ENCODE results near the gene NR6A1. TPM values are rescaled to one million over a fixed set of nuclear protein-coding genes. Genes with fewer than 3 reads are reported as not detected.

The NR6A1 gene
- total and polyA plus RNA-seq, 2 of the 8 experiments (the other 6 are each of a cell fraction or from before 2014, with no cell fraction given) = 93.2 to 237 TPM

GRCh38 chr9:124512806-124513204, 258.3 kb downstream of the NR6A1 start:
- Histone ChIP-seq H3K9me3 (ENCODE audit: insufficient read depth in 2 of 2, low read depth in 1 of 2, low read length in 1 of 2) (no peaks in the 10 kb centered on the region), H4K5ac (ENCODE audit: insufficient read length, low read depth, low read length) (no peak overlapping the region), H4K20me1 (replicated peaks in 1 of 2; ENCODE audit: control insufficient read depth in 1 of 2, insufficient read depth in 2 of 2, low read length in 2 of 2) (no peaks in the 10 kb centered on the region), H2AFZ (ENCODE audit: low read length) (no peak overlapping the region), H2BK120ac (replicated peaks; ENCODE audit: low read depth, low read length) (no peak overlapping the region), H3K79me2 (ENCODE audit: control insufficient read depth in 1 of 2, insufficient read depth in 2 of 2, low read length in 2 of 2) (no peaks in the 10 kb centered on the region), H3K4me3 (ENCODE audit: extremely low read depth in 1 of 4, insufficient read depth in 2 of 4, low read depth in 3 of 4, low read length in 4 of 4) (no peak overlapping the region), H3K23ac (ENCODE audit: insufficient read length) (no peak overlapping the region), H3K4ac (replicated peaks; ENCODE audit: insufficient read length, low read depth, low read length) (no peak overlapping the region), H2BK15ac (ENCODE audit: low read length) (no peak overlapping the region), H3K79me1 (ENCODE audit: low read depth, low read length) (no peaks in the 10 kb centered on the region), H3K27ac (ENCODE audit: low read depth, low read length) (no peak overlapping the region), H2BK12ac (ENCODE audit: low read depth, low read length) (no peak overlapping the region), H4K91ac (replicated peaks; ENCODE audit: insufficient read length, low read length) (no peak overlapping the region), H2BK20ac (ENCODE audit: low read length) (no peak overlapping the region), H3K23me2 (ENCODE audit: low read depth, low read length) (no peaks in the 10 kb centered on the region), H3K14ac (ENCODE audit: insufficient read length) (no peak overlapping the region), H2BK5ac (ENCODE audit: low read depth, low read length) (no peak overlapping the region), H3K27me3 (replicated peaks in 1 of 4; ENCODE audit: control insufficient read depth in 3 of 4, extremely low read depth in 1 of 4, insufficient read depth in 3 of 4, low read length in 3 of 4) (no peaks in the 10 kb centered on the region), H3K36me3 (ENCODE audit: control insufficient read depth in 2 of 4, insufficient read depth in 4 of 4, low read length in 3 of 4) (no peaks in the 10 kb centered on the region), H3K18ac (ENCODE audit: extremely low read depth, low read length) (no peak overlapping the region), H2AK5ac (ENCODE audit: low read depth, low read length) (no peak overlapping the region), H3K4me1 (replicated peaks in 1 of 4; ENCODE audit: control insufficient read depth in 3 of 4, insufficient read depth in 4 of 4, low read length in 3 of 4) (peaks cover 0 to 18% (median 4%) of the 10 kb centered on the region in 4 experiments; a peak in 5 of 7 replicates), H3K56ac (replicated peaks; ENCODE audit: insufficient read length, low read depth, low read length) (no peak overlapping the region), H3K9ac (replicated peaks in 1 of 4; ENCODE audit: extremely low read depth in 1 of 4, low read depth in 3 of 4, low read length in 3 of 4) (0 out of 7 replicates have a peak overlapping the region, but pooled peaks of 1 of the 4 experiments have one; percentile 25), H4K8ac (ENCODE audit: extremely low read depth, insufficient read depth, low read length) (peak overlapping the region; percentile 62; the same call in 1 of the 2 replicates), H3K4me2 (ENCODE audit: insufficient read depth in 1 of 2, low read depth in 2 of 2, low read length in 2 of 2) (no peak overlapping the region)
- WGBS, 2 experiments (ENCODE audit: extremely low coverage in 1 of 2, insufficient coverage in 1 of 2, insufficient read length in 1 of 2, insufficient replicate concordance in 2 of 2, low coverage in 1 of 2, low lambda C conversion rate in 2 of 2, missing lambda C conversion rate in 1 of 2) = 92% methylated on average over 7 of the region's 9 CpGs; no CpG with 5 or more reads in 1 of the 2 experiments
- ChIA-PET POLR2A (ENCODE audit: partially characterized antibody) (interaction anchor here (0.7 to 1.5 kb wide), 4 partner anchors 12 to 38 kb away, joined by 3 to 5 read pairs (median 4); no protein-coding TSS in a partner anchor), CTCF (ENCODE audit: partially characterized antibody) (interaction anchor here (1.3 to 19.2 kb wide), 4 partner anchors 11 to 199 kb away, joined by 3 to 234 read pairs (median 10); no protein-coding TSS in a partner anchor)
- no peak for TF ChIP-seq KDM5A (IDR thresholded peaks at IDR 0.05; ENCODE audit: low read length)
- no peak for TF ChIP-seq CHD1 (IDR thresholded peaks at IDR 0.05; ENCODE audit: low read depth, low read length)
- no peak for TF ChIP-seq NANOG (IDR thresholded peaks at IDR 0.05; ENCODE audit: insufficient read depth, low read depth, low read length, poor library complexity, severe bottlenecking)
- no peak for TF ChIP-seq SAP30 (IDR thresholded peaks at IDR 0.05; ENCODE audit: insufficient read depth, insufficient replicate concordance, low read length)
- TF ChIP-seq, protein P1, sequence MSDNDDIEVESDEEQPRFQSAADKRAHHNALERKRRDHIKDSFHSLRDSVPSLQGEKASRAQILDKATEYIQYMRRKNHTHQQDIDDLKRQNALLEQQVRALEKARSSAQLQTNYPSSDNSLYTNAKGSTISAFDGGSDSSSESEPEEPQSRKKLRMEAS (IDR thresholded peaks at IDR 0.05) = no peak
- FAIRE-seq (no peak), DNase-seq (ENCODE audit: low read depth in 1 of 2, low spot score in 2 of 2) (peak in 1 of 2 experiments; percentile 50)

Data from H1 (cell line).